Ammon's horn (tissue), 1 donor: ENCODE data around the gene COL16A1.
A peak's percentile ranks its signal among the peaks of the same experiment; 100 is the strongest.

Experiments
- DNase-seq: peaks from one replicate; pipeline ENCODE4 v3.0.0-alpha.2; 2016; ENCODE audit warnings: low spot score

COL16A1 gene

GRCh38 chr1:31705080-31705866 lies 1.5 kb upstream of the COL16A1 start:
- DNase-seq, result no peak

GRCh38 chr1:31704271-31705079 lies 658 bp upstream of the COL16A1 start:
- DNase-seq, result no peak

GRCh38 chr1:31702836-31703404 lies 897 bp downstream of the COL16A1 start:
- no peak for DNase-seq

GRCh38 chr1:31701091-31701736 lies 2.6 kb downstream of the COL16A1 start:
- peak; percentile 91 for DNase-seq

GRCh38 chr1:31700468-31701090 lies 3.2 kb downstream of the COL16A1 start:
- DNase-seq, result no peak

GRCh38 chr1:31699341-31699891 lies 4.4 kb downstream of the COL16A1 start:
- DNase-seq, result no peak

- DNase-seq, result no peak
These were observed 6.3 kb downstream of the COL16A1 start for GRCh38 chr1:31697369-31697984.

GRCh38 chr1:31696242-31696641 lies 7.6 kb downstream of the COL16A1 start:
- peak; percentile 95 for DNase-seq

GRCh38 chr1:31695327-31695726 lies 8.5 kb downstream of the COL16A1 start:
- DNase-seq, result no peak

- peak; percentile 96 for DNase-seq
These were observed 8.9 kb downstream of the COL16A1 start for GRCh38 chr1:31694964-31695313.

GRCh38 chr1:31694069-31694963 lies 9.5 kb downstream of the COL16A1 start:
- no peak for DNase-seq

GRCh38 chr1:31693231-31693630 lies 10.6 kb downstream of the COL16A1 start:
- DNase-seq, result no peak

- no peak for DNase-seq
These were observed 11.9 kb downstream of the COL16A1 start for GRCh38 chr1:31691951-31692350.

- no peak for DNase-seq
These were observed 12.4 kb downstream of the COL16A1 start for GRCh38 chr1:31691446-31691845.

GRCh38 chr1:31690921-31691320 lies 12.9 kb downstream of the COL16A1 start:
- no peak for DNase-seq

GRCh38 chr1:31689854-31690253 lies 14.0 kb downstream of the COL16A1 start:
- no peak for DNase-seq

- no peak for DNase-seq
These were observed 14.4 kb downstream of the COL16A1 start for GRCh38 chr1:31689379-31689778.

- DNase-seq, result no peak
These were observed 15.4 kb downstream of the COL16A1 start for GRCh38 chr1:31688233-31688918.

- no peak for DNase-seq
These were observed 16.2 kb downstream of the COL16A1 start for GRCh38 chr1:31687601-31688000.

- no peak for DNase-seq
These were observed 18.0 kb downstream of the COL16A1 start for GRCh38 chr1:31685795-31686194.
